SK-N-SH treated with all-trans-retinoic acid at 6 μM for 48 hours (cell line): ENCODE data around the gene CAPN10.

ENCODE experiments used
- ATAC-seq: fragments of 200-7000 bp; cut with Tn5 transposase; 3 replicates; pipeline ENCODE4 v1.9.1; 2020; ENCODE audit warnings: mild to moderate bottlenecking, moderate library complexity
- ARNTL ChIP-seq: fragments of 450-650 bp; formaldehyde crosslinking; IDR thresholded peaks from 2 replicates; pipeline ENCODE4 v1.5.0; 2020; ENCODE audit warnings: low read depth, mild to moderate bottlenecking, moderate library complexity, borderline replicate concordance
- CREB5 ChIP-seq: fragments of 250-450 bp; sonication (Bioruptor Pico); IDR thresholded peaks from 2 replicates; pipeline ENCODE4 v1.5.1; 2020; ENCODE audit warnings: low read depth, mild to moderate bottlenecking, moderate library complexity
- CSDC2 ChIP-seq: fragments of 250-450 bp; sonication (Bioruptor Pico); IDR thresholded peaks from 2 replicates; pipeline ENCODE4 v1.5.0; 2020; ENCODE audit warnings: mild to moderate bottlenecking, moderate library complexity
- CSRNP3 ChIP-seq: fragments of 250-450 bp; sonication (Bioruptor Pico); IDR thresholded peaks from 2 replicates; pipeline ENCODE4 v1.5.1; 2021; ENCODE audit warnings: mild to moderate bottlenecking, moderate library complexity
- ESRRG ChIP-seq: fragments of 250-450 bp; sonication (Bioruptor Pico); IDR thresholded peaks from 2 replicates; pipeline ENCODE4 v1.6.1; 2021; ENCODE audit warnings: mild to moderate bottlenecking
- GLIS3 ChIP-seq: fragments of 250-450 bp; sonication (Bioruptor Pico); IDR thresholded peaks from 2 replicates; pipeline ENCODE4 v1.5.0; 2020; ENCODE audit warnings: mild to moderate bottlenecking, moderate library complexity
- ISL1 ChIP-seq: fragments of 250-450 bp; sonication (Bioruptor Pico); IDR thresholded peaks from 2 replicates; pipeline ENCODE4 v2.1.2; 2022; ENCODE audit warnings: mild to moderate bottlenecking, moderate library complexity
- OSR1 ChIP-seq: fragments of 250-450 bp; sonication (Bioruptor Pico); IDR thresholded peaks from 2 replicates; pipeline ENCODE4 v1.8.0; 2022; ENCODE audit warnings: moderate library complexity, mild to moderate bottlenecking, inconsistent platforms
- PATZ1 ChIP-seq: fragments of 250-450 bp; sonication (Bioruptor Pico); IDR thresholded peaks from 2 replicates; pipeline ENCODE4 v1.8.0; 2020; ENCODE audit warnings: mild to moderate bottlenecking, moderate library complexity, borderline replicate concordance
- RARB ChIP-seq: fragments of 250-450 bp; sonication (Bioruptor Pico); IDR thresholded peaks from 2 replicates; pipeline ENCODE4 v1.8.0; 2021; ENCODE audit warnings: mild to moderate bottlenecking, moderate library complexity
- SNAI2 ChIP-seq: fragments of 250-450 bp; sonication (Bioruptor Pico); IDR thresholded peaks from 2 replicates; pipeline ENCODE4 v1.5.0; 2020; ENCODE audit warnings: mild to moderate bottlenecking, moderate library complexity
- TCF4 ChIP-seq: fragments of 250-450 bp; sonication (Bioruptor Pico); IDR thresholded peaks from 2 replicates; pipeline ENCODE4 v1.8.0; 2021; ENCODE audit warnings: mild to moderate bottlenecking, moderate library complexity, borderline replicate concordance
- TOX ChIP-seq: fragments of 250-450 bp; sonication (Bioruptor Pico); IDR thresholded peaks from 2 replicates; pipeline ENCODE4 v1.8.0; 2021; ENCODE audit warnings: mild to moderate bottlenecking, moderate library complexity, borderline replicate concordance
- TSHZ2 ChIP-seq: fragments of 250-450 bp; sonication (Bioruptor Pico); IDR thresholded peaks from 2 replicates; pipeline ENCODE4 v1.5.0; 2020; ENCODE audit warnings: mild to moderate bottlenecking, moderate library complexity
- ZC3H10 ChIP-seq: fragments of 250-450 bp; sonication (Bioruptor Pico); IDR thresholded peaks from 2 replicates; pipeline ENCODE4 v1.5.1; 2021; ENCODE audit warnings: mild to moderate bottlenecking, moderate library complexity
- ZFP3 ChIP-seq: fragments of 250-450 bp; sonication (Bioruptor Pico); IDR thresholded peaks from 2 replicates; pipeline ENCODE4 v1.5.0; 2020; ENCODE audit warnings: mild to moderate bottlenecking, moderate library complexity
- ZFP30 ChIP-seq: fragments of 450-650 bp; formaldehyde crosslinking; IDR thresholded peaks from 2 replicates; pipeline ENCODE4 v1.5.0; 2022; ENCODE audit warnings: mild to moderate bottlenecking, moderate library complexity
- ZNF565 ChIP-seq: fragments of 450-650 bp; formaldehyde crosslinking; conservative IDR thresholded peaks from 2 replicates; pipeline ENCODE4 v1.5.0; 2020; ENCODE audit warnings: low read depth, mild to moderate bottlenecking, moderate library complexity
- ZNF70 ChIP-seq: fragments of 450-650 bp; formaldehyde crosslinking; IDR thresholded peaks from 2 replicates; pipeline ENCODE4 v1.5.0; 2020; ENCODE audit warnings: mild to moderate bottlenecking, moderate library complexity

CAPN10 gene

GRCh38 chr2:240646176-240646899 is 59.8 kb downstream of the CAPN10 start (continued):
- no peak for TF ChIP-seq TSHZ2
- no peak for TF ChIP-seq ZNF70 (CRISPR knock-in tag)
- TF ChIP-seq ESRRG (CRISPR knock-in tag): no peak
- no peak for TF ChIP-seq ZC3H10 (CRISPR knock-in tag)
- TF ChIP-seq ZFP3 (CRISPR knock-in tag): no peak

- TF ChIP-seq PATZ1 (CRISPR knock-in tag): no peak
- TF ChIP-seq TSHZ2: no peak
- TF ChIP-seq ZNF565 (CRISPR knock-in tag): no peak
- TF ChIP-seq OSR1 (CRISPR knock-in tag): no peak
- no peak for TF ChIP-seq RARB (CRISPR knock-in tag)
- TF ChIP-seq ESRRG (CRISPR knock-in tag): no peak
- TF ChIP-seq CREB5: no peak
- TF ChIP-seq CSDC2: no peak
- no peak for TF ChIP-seq TCF4 (CRISPR knock-in tag)
- TF ChIP-seq ZFP30: no peak
- TF ChIP-seq ISL1 (CRISPR knock-in tag): no peak
- TF ChIP-seq GLIS3 (CRISPR knock-in tag): no peak
- no peak for TF ChIP-seq ZNF70 (CRISPR knock-in tag)
- no peak for TF ChIP-seq TOX (CRISPR knock-in tag)
- no peak for TF ChIP-seq ARNTL (CRISPR knock-in tag)
- TF ChIP-seq CSRNP3: no peak
- no peak for TF ChIP-seq ZC3H10 (CRISPR knock-in tag)
- TF ChIP-seq SNAI2: no peak
- TF ChIP-seq ZFP3 (CRISPR knock-in tag): no peak
- no peak for ATAC-seq
These were observed 60.5 kb downstream of the CAPN10 start for GRCh38 chr2:240646900-240647502.
